OCI-LY1 (cell line): ENCODE results near the gene SNED1.

Experiments
- H2AFZ ChIP-seq: fragments of 200-600 bp; sonication (generic), shearing (Covaris generic); 2 replicates; pipeline ENCODE4 v1.6.0; 2014; ENCODE audit warnings: antibody characterized with exemption, mild to moderate bottlenecking, low read length
- H3F3A ChIP-seq: fragments of 200-600 bp; sonication (generic), shearing (Covaris generic); 2 replicates; pipeline ENCODE4 v1.6.0; 2014; ENCODE audit warnings: mild to moderate bottlenecking, antibody characterized with exemption, low read length, moderate library complexity; ENCODE audit not compliant: insufficient read depth
- H3K27ac ChIP-seq: fragments of 200-600 bp; sonication (generic); 2 replicates; pipeline ENCODE4 v1.5.1; 2014; ENCODE audit warnings: low read length, mixed run types, mild to moderate bottlenecking, low read depth; ENCODE audit not compliant: poor library complexity, severe bottlenecking
- H3K27me3 ChIP-seq: fragments of 200-600 bp; sonication (generic); 2 replicates; pipeline ENCODE4 v1.6.0; 2014; ENCODE audit warnings: antibody characterized with exemption, mild to moderate bottlenecking, low read length, moderate library complexity; ENCODE audit not compliant: insufficient read depth
- H3K36me3 ChIP-seq: fragments of 200-600 bp; sonication (generic); 2 replicates; pipeline ENCODE4 v1.6.1; 2014; ENCODE audit warnings: mild to moderate bottlenecking, antibody characterized with exemption, low read length, moderate library complexity, mixed read lengths; ENCODE audit not compliant: insufficient read depth
- H3K4me1 ChIP-seq: fragments of 200-600 bp; sonication (generic); 2 replicates; pipeline ENCODE4 v1.5.1; 2014; ENCODE audit warnings: mild to moderate bottlenecking, low read length, moderate library complexity; ENCODE audit not compliant: insufficient read depth, severe bottlenecking
- H3K4me2 ChIP-seq: fragments of 200-600 bp; sonication (generic), shearing (Covaris generic); 2 replicates; pipeline ENCODE4 v1.6.1; 2014; ENCODE audit warnings: low read length
- H3K4me3 ChIP-seq: fragments of 200-600 bp; sonication (generic); 2 replicates; pipeline ENCODE4 v1.5.1; 2014; ENCODE audit warnings: low read length, low read depth, mild to moderate bottlenecking, mixed read lengths; ENCODE audit not compliant: poor library complexity, severe bottlenecking
- H3K79me2 ChIP-seq: fragments of 200-600 bp; shearing (Covaris generic); 2 replicates; pipeline ENCODE4 v1.6.1; 2016; ENCODE audit warnings: mixed run types, low read length, mixed read lengths; ENCODE audit not compliant: insufficient read depth
- H3K9ac ChIP-seq: fragments of 200-600 bp; sonication (generic), shearing (Covaris generic); 2 replicates; pipeline ENCODE4 v1.6.1; 2014; ENCODE audit warnings: mild to moderate bottlenecking, low read length, mixed read lengths
- H3K9me2 ChIP-seq: fragments of 200-600 bp; sonication (generic), shearing (Covaris generic); 2 replicates; pipeline ENCODE4 v1.6.1; 2014; ENCODE audit warnings: low read depth, mild to moderate bottlenecking, low read length, mixed read lengths
- H3K9me3 ChIP-seq: fragments of 200-600 bp; shearing (Covaris generic); 2 replicates; pipeline ENCODE4 v1.6.1; 2014; ENCODE audit warnings: low read length, mixed read lengths
- H4K20me1 ChIP-seq: fragments of 200-600 bp; sonication (generic), shearing (Covaris generic); 2 replicates; pipeline ENCODE4 v1.6.0; 2016; ENCODE audit warnings: mild to moderate bottlenecking, low read length; ENCODE audit not compliant: insufficient read depth
- EZH2 ChIP-seq: fragments of 200-600 bp; sonication (generic), shearing (Covaris generic); IDR thresholded peaks from 2 replicates; pipeline ENCODE4 v1.8.0; 2017; ENCODE audit warnings: borderline replicate concordance, mixed run types, mild to moderate bottlenecking, antibody characterized with exemption, low read length, moderate library complexity, mixed read lengths
- TF ChIP-seq, protein P1 (sequence below): fragments of 200-600 bp; sonication (generic), shearing (Covaris generic); IDR thresholded peaks from 2 replicates; pipeline ENCODE4 v1.5.1; 2017; ENCODE audit warnings: mild to moderate bottlenecking, antibody characterized with exemption, low read length, moderate library complexity, mixed read lengths

SNED1 gene

GRCh38 chr2:241015439-241015838 lies 17.0 kb downstream of the SNED1 start:
- Histone ChIP-seq H3K4me1 (peaks cover 22% of the 10 kb centered on the region), H3K27me3 (no peaks in the 10 kb centered on the region), H2AFZ (no peak overlapping the region), H4K20me1 (no peaks in the 10 kb centered on the region), H3K27ac (no peak overlapping the region), H3K9ac (no peak overlapping the region), H3F3A (no peaks in the 10 kb centered on the region), H3K4me3 (no peak overlapping the region), H3K9me3 (no peaks in the 10 kb centered on the region), H3K9me2 (no peaks in the 10 kb centered on the region), H3K36me3 (no peaks in the 10 kb centered on the region), H3K79me2 (no peaks in the 10 kb centered on the region), H3K4me2 (no peak overlapping the region)
- TF ChIP-seq EZH2: no peak
- TF ChIP-seq, protein P1, sequence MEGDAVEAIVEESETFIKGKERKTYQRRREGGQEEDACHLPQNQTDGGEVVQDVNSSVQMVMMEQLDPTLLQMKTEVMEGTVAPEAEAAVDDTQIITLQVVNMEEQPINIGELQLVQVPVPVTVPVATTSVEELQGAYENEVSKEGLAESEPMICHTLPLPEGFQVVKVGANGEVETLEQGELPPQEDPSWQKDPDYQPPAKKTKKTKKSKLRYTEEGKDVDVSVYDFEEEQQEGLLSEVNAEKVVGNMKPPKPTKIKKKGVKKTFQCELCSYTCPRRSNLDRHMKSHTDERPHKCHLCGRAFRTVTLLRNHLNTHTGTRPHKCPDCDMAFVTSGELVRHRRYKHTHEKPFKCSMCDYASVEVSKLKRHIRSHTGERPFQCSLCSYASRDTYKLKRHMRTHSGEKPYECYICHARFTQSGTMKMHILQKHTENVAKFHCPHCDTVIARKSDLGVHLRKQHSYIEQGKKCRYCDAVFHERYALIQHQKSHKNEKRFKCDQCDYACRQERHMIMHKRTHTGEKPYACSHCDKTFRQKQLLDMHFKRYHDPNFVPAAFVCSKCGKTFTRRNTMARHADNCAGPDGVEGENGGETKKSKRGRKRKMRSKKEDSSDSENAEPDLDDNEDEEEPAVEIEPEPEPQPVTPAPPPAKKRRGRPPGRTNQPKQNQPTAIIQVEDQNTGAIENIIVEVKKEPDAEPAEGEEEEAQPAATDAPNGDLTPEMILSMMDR: no peak

DNA sequence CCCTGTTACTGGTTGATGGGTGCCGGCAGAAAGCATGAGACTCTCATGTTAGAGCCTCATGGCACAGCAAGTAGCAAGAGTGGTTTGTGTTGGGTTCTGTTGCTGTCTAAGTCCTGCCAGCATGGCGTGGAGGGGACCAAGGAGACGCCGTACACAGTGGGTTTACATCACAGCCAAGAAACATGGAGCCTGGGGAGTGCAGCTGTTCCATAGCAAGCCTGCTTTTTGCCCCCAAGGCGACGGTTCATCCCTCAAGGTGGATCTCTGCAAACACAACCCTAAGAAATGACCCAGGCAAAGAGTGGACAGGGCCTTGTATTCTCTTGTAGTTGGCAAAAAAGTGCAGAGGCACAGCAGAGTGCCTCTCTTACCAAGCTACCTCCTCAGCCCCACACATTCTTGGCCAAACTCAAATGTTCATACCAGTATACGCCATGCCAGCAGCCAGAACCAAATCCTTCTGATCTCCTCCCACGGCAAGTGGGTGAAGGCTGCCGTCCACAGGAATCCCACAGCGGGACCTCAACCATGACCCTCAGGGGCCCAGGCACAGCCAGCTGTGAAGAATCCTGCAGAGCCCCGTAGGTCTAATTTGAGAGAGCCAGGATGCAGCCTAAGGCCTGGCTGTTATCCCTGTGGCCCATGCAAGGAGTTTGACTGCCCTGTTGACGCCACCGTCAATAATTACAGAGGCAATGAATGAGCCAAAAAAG lies 19.0 kb downstream of the SNED1 start:
- Histone ChIP-seq H3K79me2 (no peaks in the 10 kb centered on the region), H2AFZ (no peak overlapping the region), H3K36me3 (no peaks in the 10 kb centered on the region), H3K4me3 (no peak overlapping the region), H3K4me2 (no peak overlapping the region), H3F3A (no peaks in the 10 kb centered on the region), H3K9me3 (no peaks in the 10 kb centered on the region; the same call in 1 of the 2 replicates), H3K9ac (no peak overlapping the region), H3K27ac (no peak overlapping the region), H3K4me1 (peaks cover 3% of the 10 kb centered on the region), H3K9me2 (no peaks in the 10 kb centered on the region), H3K27me3 (no peaks in the 10 kb centered on the region), H4K20me1 (no peaks in the 10 kb centered on the region)
- TF ChIP-seq, protein P1: no peak
- no peak for TF ChIP-seq EZH2

DNA sequence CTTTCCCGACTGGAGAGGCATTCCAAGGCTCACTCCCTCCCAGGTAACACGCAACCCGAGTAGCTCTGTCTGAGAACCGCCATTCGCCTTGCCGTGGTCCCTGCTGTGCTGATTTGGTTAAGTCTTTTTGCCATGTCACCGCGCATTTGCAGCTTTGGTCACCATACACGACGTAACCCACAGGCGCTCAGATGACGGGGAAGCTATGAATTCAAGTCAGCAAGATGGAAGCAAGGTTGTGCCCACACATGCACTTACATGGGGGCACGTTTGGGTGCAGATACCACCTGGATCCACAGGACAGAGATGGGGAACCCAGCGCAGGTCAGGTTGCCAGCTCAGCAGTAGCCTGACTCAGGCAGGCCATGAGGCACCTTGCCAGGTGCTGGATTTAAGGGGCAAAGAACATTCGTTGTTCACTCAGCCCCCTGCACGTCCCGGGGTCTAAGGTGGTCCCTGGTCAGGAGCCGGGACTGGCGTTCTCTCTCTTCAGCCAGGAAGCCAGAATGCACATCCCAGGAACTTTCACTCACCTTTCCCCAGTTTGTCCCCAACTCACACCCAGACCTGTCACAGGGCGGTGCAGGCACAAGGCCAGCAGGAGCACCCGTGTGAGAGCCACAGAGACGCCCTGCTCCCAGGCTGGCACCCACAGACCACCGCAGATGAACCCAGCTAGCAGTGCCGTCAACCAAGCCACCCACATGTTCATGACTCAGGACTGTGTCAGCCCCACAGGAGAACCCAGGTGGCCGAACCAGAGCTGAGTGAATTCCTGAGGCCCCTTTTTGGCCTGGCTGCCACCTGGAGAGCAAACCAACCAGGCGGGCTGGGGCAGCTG lies 19.9 kb downstream of the SNED1 start:
- H3K4me2 ChIP-seq: no peak overlapping the region
- no peaks in the 10 kb centered on the region for H3K9me2 ChIP-seq
- H3K79me2 ChIP-seq: no peaks in the 10 kb centered on the region
- H3K27me3 ChIP-seq: no peaks in the 10 kb centered on the region
- H3K36me3 ChIP-seq: no peaks in the 10 kb centered on the region
- TF ChIP-seq EZH2: no peak
- TF ChIP-seq, protein P1: no peak
- H3K4me1 ChIP-seq: no peaks in the 10 kb centered on the region
- no peak overlapping the region for H2AFZ ChIP-seq
- no peak overlapping the region for H3K4me3 ChIP-seq
- H4K20me1 ChIP-seq: no peaks in the 10 kb centered on the region
- H3K27ac ChIP-seq: no peak overlapping the region
- no peak overlapping the region for H3K9ac ChIP-seq
- no peaks in the 10 kb centered on the region; the same call in 1 of the 2 replicates for H3K9me3 ChIP-seq
- no peaks in the 10 kb centered on the region for H3F3A ChIP-seq
